Stimulated activated CD8-positive, alpha-beta memory T cell treated with anti-CD3 and anti-CD28 coated beads, Interleukin-2, amount 100 ng/mL, for 48 hours (primary cell): ENCODE measurements around the gene KREMEN2.
"Not testable (repeated sequence)": the region's sequence is repeated elsewhere in the genome, so short reads cannot be mapped to it uniquely, and the experiment has no call there.

ENCODE experiments used
- DNase-seq, 2 donors: peaks; one replicate each; pipeline ENCODE4 v3.0.0-alpha.2; 2020; ENCODE audit warnings: low read depth in 2 of 2

KREMEN2 gene

GRCh38 chr16:2942045-2942444 is 22.0 kb upstream of the KREMEN2 start:
- DNase-seq: no peak

DNA sequence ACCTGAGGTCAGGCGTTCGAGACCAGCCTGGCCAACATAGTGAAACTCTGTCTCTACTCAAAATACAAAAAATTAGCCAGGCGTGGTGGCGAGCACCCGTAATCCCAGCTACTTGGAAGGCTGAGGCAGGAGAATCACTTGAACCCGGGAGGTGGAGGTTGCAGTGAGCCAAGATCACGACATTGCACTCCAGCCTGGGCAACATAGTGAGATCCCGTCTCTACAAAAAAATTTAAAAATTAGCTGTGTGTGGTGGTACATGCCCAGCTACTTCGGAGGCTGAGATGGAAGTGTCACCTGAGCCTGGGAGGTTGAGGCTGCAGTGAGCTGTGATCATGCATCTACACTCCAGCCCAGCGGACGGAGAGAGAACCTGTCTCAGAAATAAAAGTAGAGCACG is 20.4 kb upstream of the KREMEN2 start:
- not testable (repeated sequence) for DNase-seq

GRCh38 chr16:2946649-2947048 is 17.4 kb upstream of the KREMEN2 start:
- no peak for DNase-seq

- no peak for DNase-seq
These were observed 15.0 kb upstream of the KREMEN2 start for GRCh38 chr16:2948807-2949704.

DNA sequence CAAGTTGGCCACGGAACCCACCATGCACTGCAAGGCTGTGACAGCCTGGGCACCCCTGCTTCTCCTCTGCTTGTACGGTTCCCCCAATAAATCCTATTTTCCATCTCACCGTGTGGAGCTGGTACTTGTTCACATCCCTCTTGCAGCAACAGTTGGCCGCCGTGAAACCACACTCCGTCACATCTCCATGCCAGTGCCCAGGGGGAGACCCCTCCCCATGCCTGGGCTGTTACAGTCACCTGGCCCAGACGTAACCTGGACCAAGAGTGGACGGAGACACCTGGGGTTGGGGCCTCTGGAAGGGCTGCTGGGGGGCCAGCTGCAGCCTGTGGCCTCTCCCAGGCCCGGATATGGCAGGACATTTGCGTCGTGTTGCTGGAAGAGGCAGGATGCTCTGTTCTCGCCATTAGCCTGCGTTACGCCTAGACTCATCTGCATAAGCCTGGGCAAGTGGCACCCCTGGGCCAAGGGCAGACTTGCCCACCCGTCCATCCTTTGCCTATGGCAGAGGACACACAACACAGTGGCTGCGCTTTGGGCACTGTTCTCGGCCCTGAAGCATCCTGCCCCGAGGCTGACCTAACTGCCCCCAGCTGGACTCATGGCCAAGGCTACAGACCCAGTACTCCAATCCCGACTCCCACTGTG is 14.2 kb upstream of the KREMEN2 start:
- DNase-seq: no peak

DNA sequence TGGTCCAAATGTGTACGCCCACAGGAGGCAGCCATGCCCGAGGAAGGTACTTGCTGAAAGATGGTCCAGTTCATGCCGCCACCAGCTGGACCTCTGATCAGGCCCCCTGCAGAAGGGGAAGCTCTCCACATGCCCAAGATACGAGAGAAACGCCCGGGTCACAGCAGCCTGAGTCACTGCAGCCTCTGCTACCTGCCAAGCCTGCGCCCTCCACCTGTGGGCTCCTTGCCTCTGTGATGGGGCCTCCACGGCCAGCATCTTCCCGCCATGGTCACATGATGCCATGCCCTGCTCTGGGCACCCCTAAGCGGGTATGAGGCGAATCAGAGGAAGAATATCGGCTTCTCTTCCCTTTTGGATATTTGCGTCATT is 13.7 kb upstream of the KREMEN2 start:
- no peak for DNase-seq

DNA sequence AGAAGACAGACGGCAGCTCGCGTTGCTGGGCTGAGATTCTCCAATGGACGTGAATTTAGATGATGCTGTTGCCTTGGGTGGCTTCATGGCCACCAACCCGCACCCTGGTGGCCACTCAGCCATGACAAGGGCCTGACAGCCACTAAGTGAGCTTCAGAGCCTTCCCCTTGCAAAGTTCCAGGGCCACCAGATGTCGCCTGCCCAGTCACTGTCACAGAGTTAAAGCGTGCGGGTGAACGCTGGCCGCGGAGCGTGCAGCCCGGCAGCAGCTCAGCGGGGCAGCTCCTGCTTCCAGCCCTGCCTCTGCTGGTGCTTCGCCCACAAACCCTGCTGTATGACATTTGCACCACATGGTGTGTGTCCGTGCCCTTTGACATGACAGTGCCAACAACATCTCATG is 13.3 kb upstream of the KREMEN2 start:
- DNase-seq: no peak

- no peak for DNase-seq
These were observed 11.4 kb upstream of the KREMEN2 start for GRCh38 chr16:2952679-2953078.

DNA sequence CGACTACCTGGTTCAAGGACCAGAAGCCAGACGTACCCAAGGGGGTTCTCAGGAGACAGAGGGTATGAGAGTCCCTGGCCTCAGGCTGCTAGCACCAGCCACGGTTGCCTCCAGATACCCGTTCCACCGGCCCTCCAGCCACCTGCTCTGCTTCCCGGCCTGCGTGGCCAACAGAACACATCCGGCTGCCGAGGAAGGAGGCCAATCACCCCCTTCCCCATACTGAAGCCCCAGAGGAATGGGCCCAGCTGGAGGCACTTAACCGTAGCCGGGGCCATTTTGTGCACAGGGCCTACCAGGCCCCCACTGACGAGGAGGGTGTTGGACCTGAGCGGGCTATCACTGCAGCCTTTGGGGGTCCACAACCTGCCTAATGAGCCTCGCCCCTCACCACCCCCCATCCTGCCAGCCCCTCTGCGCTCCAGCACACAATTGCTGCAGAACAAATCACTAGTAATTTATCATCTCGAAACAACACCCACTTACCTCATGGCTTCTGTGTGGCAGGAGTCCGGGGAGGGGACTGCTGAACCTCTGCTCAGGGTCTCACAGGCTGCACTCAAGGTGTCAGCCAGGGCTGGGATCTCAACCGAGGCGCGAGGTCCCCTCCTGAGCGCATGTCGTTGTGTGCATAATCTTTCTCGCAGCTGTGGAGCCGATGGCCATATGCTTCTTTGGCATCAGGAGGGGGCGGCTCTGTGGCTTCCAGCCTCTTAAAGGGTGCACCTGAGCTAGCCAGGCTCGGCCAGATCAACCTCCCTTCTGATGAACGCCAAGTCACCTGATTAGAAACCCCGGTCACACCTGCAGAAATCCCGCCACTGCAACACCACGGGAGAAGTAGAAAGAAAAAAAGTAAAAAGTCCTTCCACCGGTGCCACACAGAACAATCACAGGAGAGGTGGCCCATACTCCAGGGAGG is 10.1 kb upstream of the KREMEN2 start:
- no peak for DNase-seq

DNA sequence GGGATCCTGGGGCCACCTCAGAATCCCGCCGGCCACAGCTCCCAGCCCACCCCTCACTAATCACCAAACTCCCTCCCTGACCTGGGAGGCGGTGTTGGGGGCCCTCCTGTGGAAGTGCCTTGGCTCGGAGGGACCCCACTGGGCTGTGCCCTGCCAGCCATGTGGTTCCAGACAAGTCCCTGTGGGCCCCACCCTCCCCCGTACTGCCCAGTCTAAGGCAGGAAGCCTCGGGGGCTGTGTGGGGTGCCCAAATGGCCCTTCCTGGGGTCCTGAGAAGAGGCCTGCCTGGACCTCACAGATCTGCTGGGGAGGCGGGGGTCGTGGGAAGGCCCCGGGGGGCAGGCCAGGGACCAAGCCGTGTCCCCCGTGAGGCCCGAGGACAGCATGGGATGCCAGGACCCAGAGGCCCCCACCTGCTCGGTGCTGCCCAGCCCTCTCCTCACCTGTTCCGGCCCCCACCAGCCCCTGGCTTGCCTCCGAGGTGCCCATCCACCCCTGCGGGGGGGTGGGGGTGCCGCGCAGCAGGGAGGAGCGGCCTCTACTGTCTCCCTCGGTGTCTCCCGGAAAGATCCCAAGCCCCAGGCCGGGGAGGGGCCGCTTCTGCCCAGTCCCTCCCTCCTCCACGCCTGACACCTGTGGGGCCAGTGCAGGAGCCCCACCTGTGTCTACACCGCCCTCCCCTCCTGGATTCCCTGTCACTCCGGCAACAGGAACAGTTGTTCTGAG is 9.3 kb upstream of the KREMEN2 start:
- no peak for DNase-seq

DNA sequence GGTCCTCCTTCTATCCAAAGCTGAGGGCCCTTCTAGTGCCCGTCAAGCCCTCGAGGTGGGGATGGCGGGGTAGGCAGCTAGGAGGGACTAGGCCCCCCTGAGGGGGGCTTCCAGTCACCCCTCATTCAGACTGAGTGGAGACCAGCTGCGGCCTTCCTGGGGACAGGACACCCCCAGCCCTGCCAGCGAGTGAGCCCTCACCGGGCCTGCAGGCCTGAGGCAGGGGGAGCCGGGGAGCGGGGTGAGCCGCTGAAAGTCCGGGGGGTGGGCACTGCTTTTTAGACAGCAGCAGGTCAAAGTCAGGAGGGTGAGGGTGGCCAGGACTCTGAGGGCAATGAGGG is 8.7 kb upstream of the KREMEN2 start:
- DNase-seq: no peak

GRCh38 chr16:2955779-2956578 is 8.1 kb upstream of the KREMEN2 start:
- no peak for DNase-seq

GRCh38 chr16:2956579-2956956 is 7.5 kb upstream of the KREMEN2 start:
- DNase-seq: no peak

GRCh38 chr16:2959206-2959605 is 4.9 kb upstream of the KREMEN2 start:
- DNase-seq: no peak

DNA sequence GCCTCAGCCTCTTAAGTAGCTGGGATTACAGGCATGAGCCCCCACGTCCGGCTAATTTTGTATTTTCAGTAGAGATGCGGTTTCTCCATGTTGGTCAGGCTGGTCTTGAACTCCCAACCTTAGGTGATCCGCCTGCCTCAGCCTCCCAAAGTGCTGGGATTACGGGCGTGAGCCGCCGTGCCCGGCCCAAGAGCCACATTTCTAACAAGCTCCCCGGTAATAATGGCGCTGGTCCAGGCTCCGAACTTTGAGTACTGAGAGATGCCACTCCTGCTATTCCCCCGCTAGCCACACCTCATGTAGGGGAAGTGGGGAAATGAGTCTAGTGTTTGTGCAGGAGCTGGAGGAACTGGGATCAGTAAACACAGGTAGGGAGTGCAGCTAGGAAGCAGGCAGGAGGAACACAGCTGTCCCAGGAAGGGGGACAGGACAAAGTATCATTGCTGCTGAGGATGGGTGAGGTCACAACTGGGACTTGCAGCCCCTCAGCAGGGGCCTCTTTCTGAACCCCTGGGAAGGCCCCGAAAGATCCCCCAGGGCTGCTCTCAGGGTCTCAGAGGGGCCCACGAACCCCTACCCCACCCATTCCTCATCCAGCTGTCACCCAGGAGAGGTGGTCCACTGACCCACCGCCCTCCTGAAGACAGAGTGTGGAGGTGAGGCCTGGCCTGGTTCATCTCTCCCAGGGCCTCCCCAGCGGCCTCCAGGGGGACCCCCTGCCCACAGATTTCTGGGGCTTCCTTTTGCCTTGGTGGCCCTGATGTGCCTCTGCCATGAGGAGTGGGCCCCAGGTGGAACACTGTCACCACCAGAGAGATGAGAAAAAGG is 3.7 kb upstream of the KREMEN2 start:
- DNase-seq: no peak

- DNase-seq: no peak
These were observed 1.6 kb upstream of the KREMEN2 start for GRCh38 chr16:2962334-2963073.

GRCh38 chr16:2963074-2963722 is 877 bp upstream of the KREMEN2 start:
- no peak for DNase-seq

DNA sequence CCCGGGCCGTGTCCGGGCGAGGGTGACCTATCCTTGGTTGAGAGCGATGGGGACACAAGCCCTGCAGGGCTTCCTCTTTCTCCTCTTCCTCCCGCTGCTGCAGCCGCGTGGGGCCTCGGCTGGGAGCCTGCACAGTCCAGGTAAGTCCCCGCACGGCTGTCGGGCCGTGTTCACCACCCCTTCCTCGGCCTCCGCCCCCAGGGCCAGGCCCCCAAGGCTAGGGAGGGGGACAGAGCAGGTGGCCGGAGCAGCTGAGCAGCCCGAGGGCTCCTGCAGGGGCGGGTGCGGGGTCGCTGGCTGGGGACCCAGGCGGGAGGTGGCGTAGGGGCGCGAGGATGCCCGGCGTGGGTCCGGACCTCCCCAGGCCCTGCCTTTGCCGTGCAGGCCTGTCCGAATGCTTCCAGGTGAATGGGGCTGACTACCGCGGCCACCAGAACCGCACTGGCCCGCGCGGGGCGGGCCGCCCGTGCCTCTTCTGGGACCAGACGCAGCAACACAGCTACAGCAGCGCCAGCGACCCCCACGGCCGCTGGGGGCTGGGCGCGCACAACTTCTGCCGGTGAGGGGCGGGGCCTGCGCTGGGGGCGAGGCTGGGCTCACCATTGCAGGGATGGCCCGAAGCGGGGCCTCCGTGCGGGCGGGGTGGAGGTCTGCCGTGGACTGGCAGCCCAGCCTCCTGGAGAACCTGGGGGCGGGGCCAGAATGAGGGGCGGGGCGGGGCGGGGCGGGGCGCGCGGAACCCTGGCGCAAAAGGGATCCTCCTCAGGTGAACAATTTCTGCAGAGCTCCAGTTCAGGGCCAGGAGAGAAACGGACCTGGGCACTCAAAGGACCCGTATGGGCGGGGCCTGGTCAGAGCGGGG is 631 bp downstream of the KREMEN2 start:
- DNase-seq: peak in 1 of 2 donors; percentile 63
